GM04504 (cell line): Measurements from ENCODE around the gene RPE.
A peak's percentile ranks its signal among the peaks of the same experiment; 100 is the strongest.

ENCODE experiments used
- DNase-seq: peaks from one replicate; pipeline ENCODE4 v3.0.0-alpha.2; 2012; ENCODE audit warnings: low read depth

RPE gene

DNA sequence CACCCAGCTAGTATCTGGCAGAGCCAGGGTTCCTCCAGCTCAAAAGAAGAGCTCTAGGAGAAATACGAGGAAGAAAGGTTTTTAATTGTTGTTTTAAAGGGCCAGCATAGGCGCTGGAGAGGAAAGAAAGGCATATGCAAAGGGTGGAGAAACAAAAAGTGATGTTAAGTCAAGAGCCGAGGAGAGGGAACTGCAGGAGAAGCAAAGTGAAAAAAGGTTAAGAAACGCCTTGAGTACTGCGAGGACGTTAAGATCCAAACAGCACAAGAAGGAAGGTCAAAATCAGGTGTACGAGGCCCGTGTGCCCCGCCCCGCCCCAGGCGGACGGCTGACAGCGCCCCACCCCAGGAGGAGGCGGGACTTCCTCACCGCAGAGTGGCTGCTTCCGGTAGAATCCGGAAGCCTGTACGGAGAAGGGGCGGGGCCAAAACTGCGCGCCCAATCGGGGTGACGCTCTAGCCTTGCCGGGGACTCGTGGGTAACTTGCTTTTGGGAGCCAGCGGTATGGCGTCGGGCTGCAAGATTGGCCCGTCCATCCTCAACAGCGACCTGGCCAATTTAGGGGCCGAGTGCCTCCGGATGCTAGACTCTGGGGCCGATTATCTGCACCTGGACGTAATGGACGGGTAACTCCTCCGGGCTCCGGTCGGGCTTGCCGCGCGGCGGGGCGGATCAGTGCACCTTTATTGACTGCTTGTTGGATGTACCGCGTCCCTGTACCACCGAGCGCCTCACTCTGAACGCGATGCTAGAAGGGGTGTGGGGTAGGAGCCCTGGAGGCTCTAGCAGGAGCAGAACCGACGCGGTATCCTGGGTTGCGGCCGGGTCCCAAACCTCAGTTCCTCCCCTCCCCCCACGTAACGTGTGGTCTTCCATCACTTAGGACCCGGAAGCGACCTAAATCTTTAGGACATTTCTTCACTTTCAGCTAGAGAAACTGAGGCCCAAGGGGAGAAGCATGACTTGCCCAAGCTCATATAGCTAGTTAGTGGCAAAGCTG is at the start of gene RPE:
Gene RPE, plus strand, starts transcription at position 481 of the 1,000 bp plus-strand sequence. Its CDS starts 24 bp downstream, at position 505.
- DNase-seq: peak; percentile 81

- DNase-seq: no peak
Measured at GRCh38 chr2:209956271-209956670, 46.2 kb upstream of the RPE start.

GRCh38 chr2:209958016-209958415 is 44.4 kb upstream of the RPE start:
- DNase-seq: no peak

DNA sequence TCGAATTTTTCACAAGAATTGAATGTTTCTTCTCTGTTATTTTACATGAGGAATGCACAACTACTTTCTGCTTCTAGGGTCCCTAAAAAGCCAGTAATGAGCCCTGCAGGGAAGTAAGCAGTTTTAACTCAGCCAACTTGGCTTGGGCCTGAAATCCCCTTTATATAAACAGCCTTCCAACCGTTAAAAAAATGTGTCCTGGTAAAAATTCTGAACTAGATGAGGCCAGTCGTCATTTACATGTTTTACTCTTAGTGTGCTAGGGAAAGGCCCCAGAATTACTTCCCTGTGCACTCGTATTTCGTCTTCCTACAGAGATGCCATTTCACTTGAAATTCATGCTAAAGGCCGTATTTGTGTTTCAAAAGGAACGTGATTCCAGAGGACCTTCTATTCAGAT is 42.4 kb upstream of the RPE start:
- DNase-seq: no peak

GRCh38 chr2:209960676-209961630 is 41.5 kb upstream of the RPE start:
- peak; percentile 12 for DNase-seq

- DNase-seq: no peak
Measured at GRCh38 chr2:209965723-209966122, 36.7 kb upstream of the RPE start.

- DNase-seq: no peak
Measured at GRCh38 chr2:209969692-209970091, 32.7 kb upstream of the RPE start.

GRCh38 chr2:209970271-209970670 is 32.2 kb upstream of the RPE start:
- DNase-seq: no peak

GRCh38 chr2:209970711-209971110 is 31.7 kb upstream of the RPE start:
- DNase-seq: no peak

- no peak for DNase-seq
Measured at GRCh38 chr2:209973328-209973727, 29.1 kb upstream of the RPE start.

GRCh38 chr2:209974576-209974975 is 27.9 kb upstream of the RPE start:
- DNase-seq: no peak

DNA sequence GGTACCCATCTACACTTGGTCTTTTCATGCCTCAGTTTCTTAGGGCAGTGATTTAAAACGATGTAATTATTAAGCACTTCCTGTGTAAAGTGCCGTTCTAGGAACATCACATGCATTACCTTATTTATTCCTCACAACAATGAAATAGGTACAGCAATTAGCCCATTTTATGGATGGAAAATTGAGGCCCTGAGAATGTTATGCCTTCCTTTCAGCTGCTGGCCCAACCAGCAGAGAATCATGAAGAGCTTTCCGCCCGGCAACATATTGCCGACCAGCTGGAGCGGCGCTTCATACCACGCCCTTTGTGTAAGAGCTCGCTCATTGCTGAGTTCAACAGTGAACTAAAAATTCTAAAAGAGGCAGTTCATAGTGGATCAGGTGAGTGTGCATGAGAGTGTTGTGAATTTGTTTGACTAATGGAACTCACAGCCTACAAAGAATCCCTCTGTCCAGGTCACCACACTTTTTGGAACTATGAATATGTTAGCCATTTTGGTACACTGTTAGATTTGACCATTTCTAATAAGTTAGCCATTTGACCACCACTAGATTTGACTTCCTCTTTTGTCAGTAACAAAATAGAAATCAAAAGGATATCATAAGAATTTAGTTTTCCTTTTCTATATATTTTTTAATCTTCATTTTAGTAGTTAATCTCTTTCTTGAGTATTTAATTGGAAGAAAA is 25.6 kb upstream of the RPE start:
- DNase-seq: no peak

DNA sequence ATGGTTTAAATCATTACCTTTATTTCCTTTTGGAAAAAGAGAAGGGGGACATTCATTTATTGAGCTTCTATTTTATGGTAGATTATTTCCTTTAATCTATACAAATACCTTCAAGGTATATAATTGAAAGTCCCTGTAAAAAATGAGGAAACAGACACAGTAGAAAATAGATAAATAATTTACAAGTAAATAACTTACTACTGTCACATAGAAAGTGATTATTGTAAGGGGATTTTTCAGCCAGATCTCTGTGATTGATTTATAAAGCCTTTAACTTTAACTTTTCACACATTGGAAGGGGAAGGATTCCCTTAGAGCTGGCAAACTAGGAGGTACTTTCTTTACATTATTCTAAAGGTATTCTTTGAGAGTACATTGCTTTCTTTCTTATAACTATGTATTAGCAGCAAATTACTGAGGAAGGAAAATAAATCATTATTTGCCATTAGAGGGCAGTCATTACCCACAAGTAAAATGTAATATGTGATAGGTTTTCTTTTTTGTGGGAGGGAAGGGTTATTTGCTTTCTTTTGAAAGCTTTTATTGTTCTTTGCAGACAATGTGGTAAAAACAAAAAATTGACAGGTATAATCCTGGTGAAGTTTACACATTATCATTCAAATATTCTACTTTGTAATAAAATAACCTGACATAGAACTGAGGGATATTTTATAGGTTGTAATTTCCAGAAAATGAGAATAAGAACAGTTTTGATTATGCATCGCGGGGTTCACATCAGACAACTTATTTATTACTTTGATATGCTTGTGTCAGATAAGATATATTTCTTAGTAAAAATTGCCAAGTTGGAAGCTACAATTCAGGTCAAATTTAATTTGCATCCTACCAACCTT is 24.8 kb upstream of the RPE start:
- peak; percentile 4 for DNase-seq

- no peak for DNase-seq
Measured at GRCh38 chr2:209984291-209984690, 18.1 kb upstream of the RPE start.

DNA sequence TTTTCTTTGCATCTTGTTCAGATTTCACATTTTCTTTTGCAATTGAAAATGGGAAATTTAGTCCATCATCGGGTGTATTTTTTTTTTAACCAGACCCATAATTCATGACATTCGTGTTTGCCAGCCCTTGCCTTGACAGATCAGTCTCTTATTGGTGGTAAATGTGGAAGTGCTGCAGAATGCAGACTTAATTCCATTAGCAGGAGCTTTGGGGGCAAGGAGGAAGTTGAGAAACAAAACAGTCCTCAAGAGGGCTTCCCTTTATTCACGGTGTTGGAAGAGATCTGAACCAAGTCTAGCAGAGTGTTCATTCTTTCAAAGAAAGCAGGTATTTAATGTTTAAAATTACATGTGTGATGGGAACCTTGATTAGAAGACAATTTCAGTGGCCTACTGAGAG is 16.6 kb upstream of the RPE start:
- DNase-seq: no peak

- no peak for DNase-seq
Measured at GRCh38 chr2:209986415-209986814, 16.0 kb upstream of the RPE start.

GRCh38 chr2:209988010-209988409 is 14.4 kb upstream of the RPE start:
- no peak for DNase-seq

DNA sequence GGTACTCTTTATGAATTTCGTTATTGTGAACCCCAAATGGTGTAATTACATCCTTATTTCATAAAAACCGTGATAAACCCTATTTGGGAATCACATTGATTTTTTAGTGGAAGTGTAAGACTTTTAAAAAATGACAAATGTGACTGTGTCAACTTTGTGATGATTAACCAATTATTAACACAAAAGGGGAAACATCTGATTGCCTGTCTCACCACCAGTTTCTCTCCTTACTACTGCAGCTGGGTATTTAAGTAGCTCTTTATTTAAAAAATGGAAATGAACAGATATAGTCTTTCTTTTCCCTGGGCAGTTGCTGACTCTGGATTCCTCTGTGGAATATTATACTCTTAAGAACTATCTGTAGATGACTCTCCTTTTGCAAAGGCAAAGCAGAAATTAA is 11.6 kb upstream of the RPE start:
- no peak for DNase-seq

DNA sequence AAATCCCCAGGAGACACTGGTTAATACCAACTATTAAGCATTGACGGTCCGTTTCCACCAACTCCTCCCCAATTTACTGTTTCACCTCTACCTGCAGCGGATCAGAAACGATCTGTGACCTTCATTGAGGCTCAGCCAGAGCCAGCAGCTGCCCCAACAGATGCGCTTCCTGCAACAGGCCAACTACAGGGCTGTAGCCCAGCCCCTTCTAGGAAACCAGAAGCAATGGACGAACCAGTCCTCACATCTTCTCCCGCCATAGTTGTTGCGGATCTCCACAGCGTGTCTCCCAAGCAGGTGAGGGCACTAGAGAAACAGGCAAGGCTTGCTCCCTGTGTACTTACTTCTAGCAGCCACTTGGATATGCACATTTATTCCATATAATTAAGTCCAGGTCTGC is 8.5 kb upstream of the RPE start:
- DNase-seq: no peak

GRCh38 chr2:209998596-209998995 is 3.8 kb upstream of the RPE start:
- DNase-seq: no peak
